H1 (cell line): Measurements from ENCODE around the gene RALA.

Experiments
- CHD1 ChIP-seq: IDR thresholded peaks from 2 replicates; pipeline ENCODE4 v1.6.1; 2012; ENCODE audit warnings: low read depth, low read length, improper control_type of control experiment
- EP300 ChIP-seq, 2 experiments: IDR thresholded peaks; 1 replicate in 1 of 2; 2 replicates in 1 of 2; pipeline ENCODE4 v1.6.1; 2011 to 2012; ENCODE audit warnings: low read depth in 2 of 2, low read length in 2 of 2, mild to moderate bottlenecking in 2 of 2, borderline replicate concordance in 1 of 2, inconsistent platforms in 1 of 2, moderate library complexity in 1 of 2
- JUN ChIP-seq: IDR thresholded peaks from 2 replicates; pipeline ENCODE4 v1.6.1; 2011; ENCODE audit warnings: low read depth, mild to moderate bottlenecking, improper control_type of control experiment, low read length
- JUND ChIP-seq: IDR thresholded peaks from 2 replicates; pipeline ENCODE4 v1.6.1; 2011; ENCODE audit warnings: mild to moderate bottlenecking, improper control_type of control experiment, low read length
- PHF8 ChIP-seq: fragments of 200-600 bp; sonication (generic); conservative IDR thresholded peaks from 2 replicates; pipeline ENCODE4 v1.7.1; 2012; ENCODE audit warnings: low read depth, mild to moderate bottlenecking, inconsistent platforms, low read length, moderate library complexity
- POLR2AphosphoS5 ChIP-seq: IDR thresholded peaks from 2 replicates; pipeline ENCODE4 v1.6.1; 2011; ENCODE audit warnings: low read depth, low read length
- TCF12 ChIP-seq: IDR thresholded peaks from 2 replicates; pipeline ENCODE4 v1.6.1; 2011; ENCODE audit warnings: low read depth, mild to moderate bottlenecking, low read length

GRCh38 chr7:39605087-39605486 lies 18.3 kb upstream of the RALA start:
- TF ChIP-seq EP300 (IDR thresholded peaks at IDR 0.05; ENCODE audit: borderline replicate concordance in 1 of 2, low read depth in 2 of 2, low read length in 2 of 2): no peak
- TF ChIP-seq JUN: no peak
- TF ChIP-seq PHF8: no peak
- TF ChIP-seq JUND: no peak
- TF ChIP-seq CHD1: no peak
- TF ChIP-seq TCF12: no peak
- TF ChIP-seq POLR2AphosphoS5: no peak
